LNCaP clone FGC (cell line): ENCODE measurements around the gene PPA2.
"Not testable (repeated sequence)": the region's sequence is repeated elsewhere in the genome, so short reads cannot be mapped to it uniquely, and the experiment has no call there.

Source experiments
- DNase-seq: peaks from one replicate; pipeline ENCODE4 v3.0.0-alpha.2; 2011; ENCODE audit warnings: low read depth
- H3K4me3 ChIP-seq: 2 replicates; pipeline ENCODE4 v1.5.1; 2011; ENCODE audit warnings: mild to moderate bottlenecking, low read depth, low read length, control low read depth
- CTCF ChIP-seq: IDR thresholded peaks from 2 replicates; pipeline ENCODE4 v1.5.1; 2012; ENCODE audit warnings: mild to moderate bottlenecking; ENCODE audit not compliant: control insufficient read depth, insufficient read depth; ENCODE audit errors: extremely low read depth

The PPA2 gene

DNA sequence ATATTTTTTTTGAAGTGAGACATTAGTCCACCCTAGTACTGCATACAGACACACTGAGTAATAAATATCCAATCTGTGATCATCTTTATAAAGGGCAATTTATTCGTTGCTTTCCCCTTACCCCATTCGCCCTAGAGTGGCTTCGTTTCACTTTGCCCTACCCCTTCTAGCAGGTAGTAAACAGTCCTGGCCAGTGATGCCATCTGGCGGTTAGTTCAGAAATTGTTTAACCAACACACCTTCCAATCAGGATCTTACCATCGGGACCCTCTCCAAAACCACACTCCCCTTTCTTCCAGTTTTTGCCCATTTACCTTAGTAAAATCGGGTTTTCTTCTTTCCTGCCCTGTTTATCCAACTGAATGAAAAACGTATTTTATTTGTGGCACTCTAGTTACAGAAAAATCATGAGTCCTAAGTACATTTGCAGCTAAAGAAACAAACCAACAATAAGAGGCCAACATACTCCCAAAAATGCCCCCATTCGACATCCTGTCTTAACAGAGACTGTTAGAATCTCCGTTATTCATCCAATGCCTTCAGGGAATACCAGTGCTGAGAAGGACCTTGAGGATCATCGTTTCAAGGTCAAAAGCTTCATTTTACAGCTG is 2.2 kb downstream of the PPA2 start:
- peak overlapping the region; percentile 94 for H3K4me3 ChIP-seq
- DNase-seq = no peak
- peak; percentile 71 for TF ChIP-seq CTCF

- H3K4me3 ChIP-seq = no peak overlapping the region
- no peak for DNase-seq
- no peak for TF ChIP-seq CTCF
These were observed 3.1 kb downstream of the PPA2 start for GRCh38 chr4:105470766-105471165.

DNA sequence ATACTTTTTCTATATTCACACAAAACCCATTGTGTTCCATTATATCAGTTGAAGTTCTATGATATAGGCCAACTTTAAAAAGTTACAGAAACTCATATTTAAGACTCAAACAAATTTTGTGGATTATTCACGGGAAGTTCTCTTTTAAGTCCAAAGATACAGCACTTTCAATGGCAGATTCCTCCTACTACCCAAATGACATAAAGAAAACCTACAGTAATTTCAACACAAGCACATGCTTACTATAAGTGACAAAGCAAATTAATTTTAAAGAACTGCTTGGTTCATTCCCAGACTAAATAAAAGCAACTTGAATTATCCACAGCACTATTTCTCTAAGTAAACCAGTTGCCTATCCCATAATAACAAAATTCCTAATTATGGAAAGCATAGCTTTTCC is 4.1 kb downstream of the PPA2 start:
- no peak overlapping the region for H3K4me3 ChIP-seq
- TF ChIP-seq CTCF = no peak
- DNase-seq = no peak

GRCh38 chr4:105466580-105466979 is 7.3 kb downstream of the PPA2 start:
- TF ChIP-seq CTCF = no peak
- DNase-seq = no peak
- H3K4me3 ChIP-seq = no peak overlapping the region

GRCh38 chr4:105464563-105464962 is 9.3 kb downstream of the PPA2 start:
- not testable (repeated sequence) for DNase-seq

GRCh38 chr4:105462576-105462975 is 11.3 kb downstream of the PPA2 start:
- TF ChIP-seq CTCF = no peak
- H3K4me3 ChIP-seq = no peak overlapping the region
- DNase-seq = no peak

More at GRCh38 chr4:105464563-105464962, 9.3 kb downstream of the PPA2 start:
- not testable (repeated sequence) for H3K4me3 ChIP-seq

DNA sequence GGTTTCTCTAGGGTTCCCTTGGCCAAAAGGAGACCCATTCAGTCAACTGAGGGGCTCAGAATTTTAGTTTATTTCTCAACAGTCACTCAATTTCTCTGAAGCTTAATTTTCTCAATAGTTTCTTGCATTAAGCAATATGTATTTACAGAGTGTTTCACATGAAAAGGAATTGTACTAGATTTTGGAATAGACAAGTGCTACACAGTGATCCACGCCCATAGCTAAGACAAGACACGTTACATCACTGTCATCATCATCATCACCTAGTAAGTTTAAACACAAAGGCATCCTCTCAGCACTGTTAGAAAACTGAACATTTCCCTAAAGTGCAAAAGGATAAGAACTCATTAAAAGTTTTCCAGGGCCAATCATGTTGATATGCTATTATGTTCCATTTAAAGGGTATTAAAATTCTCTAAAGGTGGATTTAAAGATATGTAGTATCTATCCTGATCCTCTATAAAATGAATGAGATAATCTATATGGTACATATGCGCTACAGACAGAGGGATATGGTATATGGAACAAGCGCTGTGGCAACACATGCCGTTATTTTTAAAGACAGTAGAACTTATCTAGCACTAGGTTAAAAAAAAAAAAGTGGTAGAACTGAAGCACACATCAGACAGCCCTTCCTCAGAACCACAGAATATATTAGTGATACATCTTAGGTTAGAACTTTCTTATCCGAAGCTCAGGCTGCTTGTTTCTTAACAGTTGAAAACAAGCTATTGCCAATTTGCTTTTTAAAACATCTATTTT is 12.1 kb downstream of the PPA2 start:
- no peak for DNase-seq
- no peak overlapping the region for H3K4me3 ChIP-seq
- no peak for TF ChIP-seq CTCF
